Body of pancreas (tissue), 4 donors: ENCODE measurements around the gene TTC3. TPM values are rescaled to one million over a fixed set of nuclear protein-coding genes. Genes with fewer than 3 reads are reported as not detected.

ENCODE experiments used
- ATAC-seq: fragments of 150-250 bp; one replicate; pipeline ENCODE4 v1.9.1; 2016
- DNase-seq, 4 donors: peaks; one replicate each; pipeline ENCODE4 v3.0.0-alpha.2; 2019
- H3K27ac ChIP-seq, 4 donors: fragments of 200-600 bp; sonication (generic); 1 replicate in 3 of 4; 2 replicates in 1 of 4; pipeline versions ENCODE4 v1.5.1 to v1.6.1; 2016 to 2019; ENCODE audit warnings: mild to moderate bottlenecking in 1 of 4, mixed read lengths in 1 of 4, moderate library complexity in 1 of 4
- H3K27me3 ChIP-seq, 2 donors: fragments of 200-600 bp; sonication (generic); one replicate each; pipeline ENCODE4 v1.6.0; 2016; ENCODE audit warnings: mild to moderate bottlenecking in 1 of 2
- H3K36me3 ChIP-seq, 2 donors: fragments of 200-600 bp; sonication (generic); replicated peaks in 1 of 2; 2 replicates each; pipeline ENCODE4 v1.5.1; 2016; ENCODE audit warnings: low read depth in 2 of 2; ENCODE audit not compliant: insufficient read depth in 1 of 2
- H3K4me1 ChIP-seq: fragments of 200-600 bp; sonication (generic); one replicate; pipeline ENCODE4 v1.6.0; 2016
- H3K4me3 ChIP-seq, 2 donors: fragments of 200-600 bp; sonication (generic); 1 replicate in 1 of 2; 2 replicates in 1 of 2; pipeline ENCODE4 v1.5.1; 2016 to 2019
- H3K9me3 ChIP-seq, 3 donors: fragments of 200-600 bp; sonication (generic); 1 replicate in 2 of 3; 2 replicates in 1 of 3; pipeline ENCODE4 v1.5.1; 2016
- CTCF ChIP-seq, 7 experiments: fragments of 450-650 bp in 4 of 7; fragments of 200-600 bp in 3 of 7; sonication (generic) in 3 of 7; IDR thresholded peaks; one replicate each; pipeline ENCODE4 v1.5.1; 2016 to 2019; ENCODE audit warnings: antibody characterized with exemption in 7 of 7
- POLR2A ChIP-seq, 3 donors: fragments of 450-650 bp; IDR thresholded peaks; one replicate each; pipeline ENCODE4 v1.6.1; 2016; ENCODE audit warnings: antibody characterized with exemption in 3 of 3, mild to moderate bottlenecking in 2 of 3
- WGBS, 2 donors: methylation state at CpG; one replicate each; pipeline ENCODE4 v1.1.5; 2017; 5-methylcytosine and 5-hydroxymethylcytosine counted together
- intact Hi-C: fragments of 100-400 bp; cut with DNase I; formaldehyde crosslinking; loops from one replicate; pipeline ENCODE4 v1.15.1; 2023
- total RNA-seq, 2 donors: library from RNA; depleted of rRNA; stranded (reverse); fragments of >200 nt; gene quantifications; one replicate each; pipeline ENCODE4 v1.1.0, GENCODE V29; 2016

TTC3 gene
- total RNA-seq, 2 donors from 2014 or later, result 99.9 to 246 TPM

GRCh38 chr21:37082375-37082774 lies 9.3 kb downstream of the TTC3 start:
- H3K4me1 ChIP-seq, result peaks cover 11% of the 10 kb centered on the region
- WGBS, 2 donors, result 70 to 74% methylated on average over 1 of the region's 1 CpG
- H3K9me3 ChIP-seq, result no peaks in the 10 kb centered on the region
- no peak for ATAC-seq
- no peaks in the 10 kb centered on the region for H3K27me3 ChIP-seq
- H3K36me3 ChIP-seq, result no peaks in the 10 kb centered on the region
- no peak overlapping the region for H3K27ac ChIP-seq
- TF ChIP-seq POLR2A (IDR thresholded peaks at IDR 0.05) (no peak), CTCF (IDR thresholded peaks at IDR 0.05) (no peak)
- DNase-seq, result no peak
- intact Hi-C loops, result no loop called here
- H3K4me3 ChIP-seq, result no peak overlapping the region

GRCh38 chr21:37082856-37083528 lies 9.9 kb downstream of the TTC3 start:
- Histone ChIP-seq H3K4me1 (peaks cover 11% of the 10 kb centered on the region), H3K27ac (no peak overlapping the region), H3K27me3 (no peaks in the 10 kb centered on the region), H3K36me3 (no peaks in the 10 kb centered on the region), H3K9me3 (no peaks in the 10 kb centered on the region), H3K4me3 (no peak overlapping the region)
- intact Hi-C loops, result no loop called here
- no peak for DNase-seq
- ATAC-seq, result no peak
- TF ChIP-seq POLR2A (IDR thresholded peaks at IDR 0.05) (no peak), CTCF (IDR thresholded peaks at IDR 0.05) (no peak)

GRCh38 chr21:37085726-37086125 lies 12.7 kb downstream of the TTC3 start:
- Histone ChIP-seq H3K4me1 (peaks cover 11% of the 10 kb centered on the region), H3K27me3 (no peaks in the 10 kb centered on the region), H3K4me3 (no peak overlapping the region), H3K27ac (no peak overlapping the region), H3K9me3 (no peaks in the 10 kb centered on the region), H3K36me3 (no peaks in the 10 kb centered on the region)
- intact Hi-C loops, result no loop called here
- no peak for ATAC-seq
- TF ChIP-seq CTCF (IDR thresholded peaks at IDR 0.05), result no peak
- DNase-seq, result no peak
- 76% methylated on average over 3 of the region's 3 CpGs for WGBS, 2 donors

- peak; percentile 40 for ATAC-seq
- intact Hi-C loops, result no loop called here
- Histone ChIP-seq H3K36me3 (no peaks in the 10 kb centered on the region), H3K4me3 (no peak overlapping the region), H3K4me1 (peaks cover 11% of the 10 kb centered on the region), H3K27ac (no peak overlapping the region), H3K27me3 (no peaks in the 10 kb centered on the region), H3K9me3 (peaks cover 0 to 3% (median 0%) of the 10 kb centered on the region in 3 donors)
- 41 to 45% methylated on average over 5 of the region's 5 CpGs for WGBS, 2 donors
- DNase-seq, result peak in 2 of 4 donors; percentile 16 to 24
- TF ChIP-seq POLR2A (IDR thresholded peaks at IDR 0.05) (no peak), CTCF (IDR thresholded peaks at IDR 0.05) (peak in 5 of 7 experiments; percentile 16 to 52 (median 46))
Measured at GRCh38 chr21:37087188-37087587, 14.1 kb downstream of the TTC3 start.

GRCh38 chr21:37088186-37088735 lies 15.2 kb downstream of the TTC3 start:
- intact Hi-C loops, result no loop called here
- ATAC-seq (no peak), DNase-seq (no peak)
- no peak for TF ChIP-seq CTCF (IDR thresholded peaks at IDR 0.05)
- TF ChIP-seq POLR2A (IDR thresholded peaks at IDR 0.05), result no peak
- Histone ChIP-seq H3K27ac (no peak overlapping the region), H3K9me3 (peaks cover 0 to 3% (median 0%) of the 10 kb centered on the region in 3 donors), H3K36me3 (no peaks in the 10 kb centered on the region), H3K4me3 (no peak overlapping the region), H3K27me3 (no peaks in the 10 kb centered on the region), H3K4me1 (peaks cover 6% of the 10 kb centered on the region)
- 69 to 73% methylated on average over 5 of the region's 5 CpGs for WGBS, 2 donors
